ENCODE results near the gene SERTM1. TPM values are rescaled to one million over a fixed set of nuclear protein-coding genes. Genes with fewer than 3 reads are reported as not detected.

SERTM1 gene
- total and polyA plus RNA-seq, 4 donors, result not detected

GRCh38 chr13:36685927-36686326 lies 12.1 kb downstream of the SERTM1 start:
- TF ChIP-seq RXRA (IDR thresholded peaks at IDR 0.05), result no peak
- TF ChIP-seq CTCF (IDR thresholded peaks at IDR 0.05; ENCODE audit: low read depth, low read length, missing input control), result no peak
- no peak for TF ChIP-seq FOXA1 (IDR thresholded peaks at IDR 0.05)
- no peak for TF ChIP-seq HNF4A (conservative IDR thresholded peaks at IDR 0.05)
- TF ChIP-seq EGR1 (IDR thresholded peaks at IDR 0.05; ENCODE audit: low read depth in 2 of 2), result no peak
- no peak for TF ChIP-seq NR2F2 (IDR thresholded peaks at IDR 0.05)
- no peak for TF ChIP-seq GABPA (IDR thresholded peaks at IDR 0.05 in 1 of 2, conservative IDR thresholded peaks at IDR 0.05 in 1 of 2)
- TF ChIP-seq JUND (IDR thresholded peaks at IDR 0.05), result no peak
- Histone ChIP-seq H3K27me3 (ENCODE audit: control insufficient read depth in 4 of 4, insufficient read depth in 4 of 4, low read length in 3 of 4) (no peaks in the 10 kb centered on the region), H3K9ac (ENCODE audit: low read depth in 1 of 2, low read length in 2 of 2) (no peak overlapping the region), H3K9me3 (ENCODE audit: control insufficient read depth in 4 of 4, low read length in 3 of 4) (no peaks in the 10 kb centered on the region), H3K4me3 (ENCODE audit: low read depth in 1 of 3, low read length in 3 of 3) (no peak overlapping the region), H3K27ac (ENCODE audit: low read depth in 1 of 2, low read length in 2 of 2) (no peak overlapping the region), H3K36me3 (ENCODE audit: control insufficient read depth in 4 of 4, insufficient read depth in 3 of 4, low read depth in 1 of 4, low read length in 3 of 4) (no peaks in the 10 kb centered on the region), H3K4me1 (ENCODE audit: control insufficient read depth in 4 of 4, insufficient read depth in 4 of 4, low read length in 3 of 4) (no peaks in the 10 kb centered on the region)
- 51% methylated on average over 1 of the region's 1 CpG for WGBS
- DNase-seq (ENCODE audit: low spot score), result no peak

GRCh38 chr13:36696410-36697010 lies 22.7 kb downstream of the SERTM1 start:
- TF ChIP-seq CTCF (IDR thresholded peaks at IDR 0.05; ENCODE audit: low read depth, low read length, missing input control), result no peak
- no peak for TF ChIP-seq ATF3 (IDR thresholded peaks at IDR 0.05)
- TF ChIP-seq HNF4G (IDR thresholded peaks at IDR 0.05), result no peak
- no peak for TF ChIP-seq MAX (IDR thresholded peaks at IDR 0.05)
- no peak for TF ChIP-seq TAF1 (conservative IDR thresholded peaks at IDR 0.05)
- no peak for TF ChIP-seq NR2F2 (IDR thresholded peaks at IDR 0.05)
- Histone ChIP-seq H3K4me3 (ENCODE audit: low read depth in 1 of 3, low read length in 3 of 3) (no peak overlapping the region), H3K27ac (ENCODE audit: low read depth in 1 of 2, low read length in 2 of 2) (no peak overlapping the region), H3K36me3 (ENCODE audit: control insufficient read depth in 4 of 4, insufficient read depth in 3 of 4, low read depth in 1 of 4, low read length in 3 of 4) (no peaks in the 10 kb centered on the region), H3K9me3 (ENCODE audit: control insufficient read depth in 4 of 4, low read length in 3 of 4) (no peaks in the 10 kb centered on the region), H3K4me1 (ENCODE audit: control insufficient read depth in 4 of 4, insufficient read depth in 4 of 4, low read length in 3 of 4) (no peaks in the 10 kb centered on the region), H3K9ac (ENCODE audit: low read depth in 1 of 2, low read length in 2 of 2) (no peak overlapping the region), H3K27me3 (ENCODE audit: control insufficient read depth in 4 of 4, insufficient read depth in 4 of 4, low read length in 3 of 4) (peaks cover 0 to 6% (median 1%) of the 10 kb centered on the region in 4 donors)
- DNase-seq (ENCODE audit: low spot score), result no peak
- 77% methylated on average over 9 of the region's 9 CpGs for WGBS

GRCh38 chr13:36700170-36700569 lies 26.4 kb downstream of the SERTM1 start:
- no peak for TF ChIP-seq FOXA1 (IDR thresholded peaks at IDR 0.05)
- no peak overlapping the region for H3K4me3 ChIP-seq (ENCODE audit: low read depth in 1 of 3, low read length in 3 of 3)
- no peaks in the 10 kb centered on the region for H3K9me3 ChIP-seq (ENCODE audit: control insufficient read depth in 4 of 4, low read length in 3 of 4)
- no peaks in the 10 kb centered on the region for H3K36me3 ChIP-seq (ENCODE audit: control insufficient read depth in 4 of 4, insufficient read depth in 3 of 4, low read depth in 1 of 4, low read length in 3 of 4)
- WGBS, result 77% methylated on average over 5 of the region's 5 CpGs
- no peak overlapping the region for H3K9ac ChIP-seq (ENCODE audit: low read depth in 1 of 2, low read length in 2 of 2)
- H3K27me3 ChIP-seq (ENCODE audit: control insufficient read depth in 4 of 4, insufficient read depth in 4 of 4, low read length in 3 of 4), result peaks cover 0 to 6% (median 1%) of the 10 kb centered on the region in 4 donors
- no peak overlapping the region for H3K27ac ChIP-seq (ENCODE audit: low read depth in 1 of 2, low read length in 2 of 2)
- no peak for DNase-seq (ENCODE audit: low spot score)
- no peaks in the 10 kb centered on the region for H3K4me1 ChIP-seq (ENCODE audit: control insufficient read depth in 4 of 4, insufficient read depth in 4 of 4, low read length in 3 of 4)
